ENCODE measurements around the gene CENPX. TPM values are rescaled to one million over a fixed set of nuclear protein-coding genes. Genes with fewer than 3 reads are reported as not detected.

Gene CENPX
- total RNA-seq, 1 experiment from 2014 or later = 77.9 TPM

DNA sequence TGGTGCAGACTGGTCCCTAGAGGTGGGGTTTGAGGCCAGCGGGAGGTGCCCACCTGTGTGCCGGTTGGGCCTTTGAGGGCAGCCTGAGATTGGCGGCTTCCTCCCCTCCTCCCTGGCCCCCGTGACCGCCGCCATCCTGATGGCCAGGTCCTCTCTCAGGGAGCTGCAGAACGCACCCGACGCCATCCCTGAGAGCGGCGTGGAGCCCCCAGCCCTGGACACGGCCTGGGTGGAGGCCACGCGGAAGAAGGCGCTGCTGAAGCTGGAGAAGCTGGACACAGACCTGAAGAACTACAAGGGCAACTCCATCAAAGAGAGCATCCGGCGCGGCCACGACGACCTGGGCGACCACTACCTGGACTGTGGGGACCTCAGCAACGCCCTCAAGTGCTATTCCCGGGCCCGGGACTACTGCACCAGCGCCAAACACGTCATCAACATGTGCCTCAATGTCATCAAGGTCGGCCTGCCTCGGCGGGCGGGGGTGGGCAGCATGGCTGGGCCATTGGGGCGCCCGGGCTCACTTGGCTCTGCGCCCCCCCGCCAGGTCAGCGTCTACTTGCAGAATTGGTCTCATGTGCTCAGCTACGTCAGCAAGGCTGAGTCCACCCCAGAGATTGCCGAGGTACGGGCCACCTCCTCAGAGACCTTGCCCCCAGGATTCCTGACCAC, 31.8 kb upstream of the CENPX start:
- Histone ChIP-seq H2BK120ac (ENCODE audit: low read depth, low read length, poor library complexity, severe bottlenecking) (no peak overlapping the region), H2BK15ac (ENCODE audit: low read depth, low read length) (no peak overlapping the region), H3K9me3 (ENCODE audit: control insufficient read depth, low read depth, low read length) (no peaks in the 10 kb centered on the region), H4K5ac (ENCODE audit: insufficient read length, low read depth, low read length) (no peak overlapping the region), H3K9ac (ENCODE audit: extremely low read depth, insufficient read length, low read length) (no peak overlapping the region), H3K18ac (ENCODE audit: insufficient read length, low read depth, low read length) (no peak overlapping the region), H2BK5ac (ENCODE audit: insufficient read length, low read length) (no peak overlapping the region), H2AK5ac (ENCODE audit: insufficient read length, low read length) (no peak overlapping the region), H3K14ac (ENCODE audit: insufficient read depth, low read length) (no peak overlapping the region), H2BK20ac (ENCODE audit: low read depth, low read length, poor library complexity, severe bottlenecking) (no peak overlapping the region), H2AFZ (ENCODE audit: low read length) (no peak overlapping the region), H3K4ac (ENCODE audit: low read depth, low read length) (no peak overlapping the region), H3K56ac (ENCODE audit: insufficient read length, low read depth, low read length) (no peak overlapping the region), H3K4me2 (ENCODE audit: insufficient read depth, insufficient read length, low read length) (no peak overlapping the region), H4K8ac (replicated peaks; ENCODE audit: insufficient read length, low read depth, low read length) (no peak overlapping the region), H3K27me3 (ENCODE audit: insufficient read depth, low read length) (no peaks in the 10 kb centered on the region), H3K79me2 (ENCODE audit: insufficient read depth, low read length) (no peaks in the 10 kb centered on the region), H3K27ac (ENCODE audit: insufficient read length, low read depth, low read length) (no peak overlapping the region), H3K23ac (ENCODE audit: insufficient read length, low read depth, low read length) (no peak overlapping the region), H2BK12ac (ENCODE audit: insufficient read length, low read depth, low read length) (no peak overlapping the region), H4K91ac (ENCODE audit: insufficient read length, low read depth, low read length) (no peak overlapping the region), H3K79me1 (ENCODE audit: insufficient read depth, low read depth, low read length, poor library complexity, severe bottlenecking) (peaks cover 2% of the 10 kb centered on the region), H3T11ph (ENCODE audit: low read length) (no peak overlapping the region), H4K20me1 (ENCODE audit: control insufficient read depth, insufficient read depth, insufficient read length) (peaks cover 3% of the 10 kb centered on the region), H3K23me2 (ENCODE audit: insufficient read length, low read depth, low read length, poor library complexity, severe bottlenecking) (no peaks in the 10 kb centered on the region), H3K4me1 (ENCODE audit: insufficient read depth, low read length) (no peaks in the 10 kb centered on the region)
- Mint-ChIP-seq H3K4me1 (peaks cover 0 to 13% of the 10 kb centered on the region in 2 experiments; a peak in 2 of 4 replicates), H3K27me3 (ENCODE audit: low read depth) (no peaks in the 10 kb centered on the region; the same call in 1 of the 2 replicates), H3K36me3 (ENCODE audit: insufficient read depth in 1 of 3, low read depth in 3 of 3) (peaks cover 4 to 44% (median 37%) of the 10 kb centered on the region in 3 experiments; a peak in 5 of 7 replicates), H3K4me3 (no peak overlapping the region; a peak in 2 of 5 replicates), H3K9me3 (no peaks in the 10 kb centered on the region), H3K27ac (no peak overlapping the region)
- WGBS (ENCODE audit: extremely low coverage, insufficient read length, low lambda C conversion rate) = no CpG with 5 or more reads among the region's 38 CpGs
- TF ChIP-seq CTCF (conservative IDR thresholded peaks at IDR 0.05) = no peak
- no peak for DNase-seq

All from H9 (cell line).